SK-N-MC (cell line): Measurements from ENCODE around the gene GZF1.

Experiments used
- DNase-seq: peaks from one replicate; pipeline ENCODE4 v3.0.0-alpha.2; 2011; ENCODE audit warnings: low read depth, low spot score
- H3K27ac ChIP-seq: fragments of 200-600 bp; sonication (generic); 2 replicates; pipeline ENCODE4 v1.5.1; 2016; ENCODE audit warnings: mixed run types
- H3K36me3 ChIP-seq: fragments of 200-600 bp; sonication (generic); 2 replicates; pipeline ENCODE4 v1.6.1; 2017; ENCODE audit warnings: antibody characterized with exemption, low read length, mixed read lengths; ENCODE audit not compliant: insufficient read depth
- H3K4me3 ChIP-seq: fragments of 200-600 bp; sonication (generic); 2 replicates; pipeline ENCODE4 v1.5.1; 2016
- H3K9ac ChIP-seq: fragments of 200-600 bp; sonication (generic); 2 replicates; pipeline ENCODE4 v1.8.0; 2017; ENCODE audit warnings: mixed run types, mixed read lengths; ENCODE audit not compliant: insufficient read length
- H3K9me3 ChIP-seq: fragments of 200-600 bp; sonication (generic); 2 replicates; pipeline ENCODE4 v1.6.1; 2017; ENCODE audit warnings: low read depth, mild to moderate bottlenecking, antibody characterized with exemption, low read length, moderate library complexity, mixed read lengths
- EZH2 ChIP-seq: fragments of 200-600 bp; sonication (generic); IDR thresholded peaks from one replicate; pipeline ENCODE4 v1.6.1; 2017; ENCODE audit warnings: antibody characterized with exemption
- FOXP2 ChIP-seq: optimal IDR thresholded peaks from 2 replicates; pipeline ENCODE3; 2011; ENCODE audit warnings: mild to moderate bottlenecking, moderate library complexity; ENCODE audit not compliant: insufficient read depth; ENCODE audit errors: extremely low read length, control extremely low read depth
- POLR2AphosphoS5 ChIP-seq: IDR thresholded peaks from 2 replicates; pipeline ENCODE4 v1.6.1; 2012; ENCODE audit warnings: mild to moderate bottlenecking, low read depth, low read length, borderline replicate concordance

GZF1 gene

GRCh38 chr20:23401051-23401450 lies 39.1 kb downstream of the GZF1 start:
- H3K9me3 ChIP-seq = no peaks in the 10 kb centered on the region
- H3K4me3 ChIP-seq = no peak overlapping the region
- H3K9ac ChIP-seq = no peak overlapping the region
- no peak overlapping the region for H3K27ac ChIP-seq
- TF ChIP-seq EZH2 = no peak
- DNase-seq = no peak
- H3K36me3 ChIP-seq = no peaks in the 10 kb centered on the region; the same call in 1 of the 2 replicates

GRCh38 chr20:23403751-23404150 lies 41.8 kb downstream of the GZF1 start:
- TF ChIP-seq EZH2 (no peak), FOXP2 (no peak), POLR2AphosphoS5 (no peak)
- H3K27ac ChIP-seq = no peak overlapping the region
- H3K36me3 ChIP-seq = no peaks in the 10 kb centered on the region; the same call in 1 of the 2 replicates
- H3K4me3 ChIP-seq = no peak overlapping the region
- H3K9ac ChIP-seq = no peak overlapping the region
- no peaks in the 10 kb centered on the region for H3K9me3 ChIP-seq
- DNase-seq = no peak

- no peak overlapping the region for H3K4me3 ChIP-seq
- TF ChIP-seq EZH2 = no peak
- no peak for TF ChIP-seq FOXP2
- no peak for TF ChIP-seq POLR2AphosphoS5
- no peak overlapping the region for H3K27ac ChIP-seq
- H3K36me3 ChIP-seq = no peaks in the 10 kb centered on the region; the same call in 1 of the 2 replicates
- no peaks in the 10 kb centered on the region for H3K9me3 ChIP-seq
- H3K9ac ChIP-seq = no peak overlapping the region
- no peak for DNase-seq
Measured at GRCh38 chr20:23404196-23404595, 42.2 kb downstream of the GZF1 start.

GRCh38 chr20:23406880-23407279 lies 44.9 kb downstream of the GZF1 start:
- H3K9ac ChIP-seq = no peak overlapping the region
- H3K27ac ChIP-seq = no peak overlapping the region
- H3K4me3 ChIP-seq = no peak overlapping the region
- no peak for DNase-seq
- H3K36me3 ChIP-seq = no peaks in the 10 kb centered on the region
- TF ChIP-seq POLR2AphosphoS5 (no peak), FOXP2 (no peak)
- H3K9me3 ChIP-seq = no peaks in the 10 kb centered on the region

- Histone ChIP-seq H3K4me3 (no peak overlapping the region), H3K27ac (no peak overlapping the region), H3K9me3 (no peaks in the 10 kb centered on the region), H3K36me3 (no peaks in the 10 kb centered on the region), H3K9ac (no peak overlapping the region)
- no peak for TF ChIP-seq EZH2
- no peak for TF ChIP-seq POLR2AphosphoS5
- no peak for TF ChIP-seq FOXP2
- DNase-seq = no peak
Measured at GRCh38 chr20:23407781-23408464, 45.9 kb downstream of the GZF1 start.

GRCh38 chr20:23408957-23409356 lies 47.0 kb downstream of the GZF1 start:
- DNase-seq = no peak
- Histone ChIP-seq H3K9ac (no peak overlapping the region), H3K9me3 (no peaks in the 10 kb centered on the region), H3K4me3 (no peak overlapping the region), H3K36me3 (no peaks in the 10 kb centered on the region), H3K27ac (no peak overlapping the region)
- TF ChIP-seq POLR2AphosphoS5 = no peak
- TF ChIP-seq EZH2 = no peak
- TF ChIP-seq FOXP2 = no peak

DNA sequence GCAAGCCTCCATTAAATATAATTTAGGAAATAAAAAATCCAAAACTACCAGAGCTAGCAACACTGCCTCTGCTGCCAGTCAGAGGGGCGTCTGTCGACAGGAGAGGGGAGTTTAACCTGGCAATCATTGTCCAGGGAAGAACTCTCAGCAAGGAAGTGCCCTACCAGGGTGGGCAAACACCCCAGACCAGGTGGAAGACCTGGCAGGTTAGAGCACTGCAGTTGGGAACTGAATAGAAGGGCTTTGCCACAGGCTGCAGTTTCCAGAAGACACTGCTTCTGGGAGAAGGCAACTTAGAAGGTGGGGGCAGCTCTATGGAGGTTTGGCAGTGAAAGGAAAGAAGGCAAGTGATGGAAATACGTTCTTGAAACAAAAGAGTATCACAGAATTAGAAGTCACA lies 47.8 kb downstream of the GZF1 start:
- Histone ChIP-seq H3K27ac (no peak overlapping the region), H3K36me3 (no peaks in the 10 kb centered on the region), H3K9me3 (no peaks in the 10 kb centered on the region), H3K9ac (no peak overlapping the region), H3K4me3 (no peak overlapping the region)
- DNase-seq = no peak
- TF ChIP-seq POLR2AphosphoS5 (no peak), FOXP2 (no peak), EZH2 (no peak)

GRCh38 chr20:23410916-23411695 lies 49.1 kb downstream of the GZF1 start:
- no peak for DNase-seq
- no peaks in the 10 kb centered on the region for H3K9me3 ChIP-seq
- TF ChIP-seq EZH2 (no peak), POLR2AphosphoS5 (no peak), FOXP2 (no peak)
- H3K9ac ChIP-seq = no peak overlapping the region
- H3K27ac ChIP-seq = no peak overlapping the region
- H3K36me3 ChIP-seq = no peaks in the 10 kb centered on the region
- no peak overlapping the region for H3K4me3 ChIP-seq

GRCh38 chr20:23412026-23412425 lies 50.0 kb downstream of the GZF1 start:
- H3K9ac ChIP-seq = no peak overlapping the region
- TF ChIP-seq FOXP2 = no peak
- TF ChIP-seq POLR2AphosphoS5 = no peak
- no peak for TF ChIP-seq EZH2
- H3K27ac ChIP-seq = peak overlapping the region; percentile 18; the same call in 1 of the 2 replicates
- H3K9me3 ChIP-seq = no peaks in the 10 kb centered on the region
- no peak overlapping the region for H3K4me3 ChIP-seq
- no peak for DNase-seq
- H3K36me3 ChIP-seq = no peaks in the 10 kb centered on the region
